C4-2B (cell line): Measurements from ENCODE around the gene EPHA2.
"Not testable (repeated sequence)": the region's sequence is repeated elsewhere in the genome, so short reads cannot be mapped to it uniquely, and the experiment has no call there.

Experiments
- H3K27ac ChIP-seq: fragments of 450-650 bp; 2 replicates; pipeline ENCODE4 v1.5.1; 2017
- ZFX ChIP-seq: fragments of 450-650 bp; IDR thresholded peaks from 2 replicates; pipeline ENCODE4 v1.6.1; 2017
- TF ChIP-seq, protein P1 (sequence below): fragments of 450-650 bp; conservative IDR thresholded peaks from 2 replicates; pipeline ENCODE4 v1.5.1; 2017; ENCODE audit warnings: mild to moderate bottlenecking

EPHA2 gene

DNA sequence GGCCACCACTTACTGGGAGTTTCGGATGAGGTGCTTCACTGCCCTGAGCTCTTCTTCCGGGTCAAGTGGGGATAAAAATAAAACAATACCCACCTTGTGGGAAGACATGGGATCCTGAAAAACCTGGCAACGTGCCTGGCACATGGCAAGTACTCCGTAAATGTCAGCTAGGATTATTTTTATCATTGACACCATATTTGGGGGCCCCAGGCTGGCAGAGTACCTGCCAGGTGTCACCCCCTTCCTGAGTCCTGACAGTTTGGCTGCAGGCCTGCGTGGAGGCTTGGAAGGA, 9.2 kb upstream of the EPHA2 start:
- TF ChIP-seq, protein P1, sequence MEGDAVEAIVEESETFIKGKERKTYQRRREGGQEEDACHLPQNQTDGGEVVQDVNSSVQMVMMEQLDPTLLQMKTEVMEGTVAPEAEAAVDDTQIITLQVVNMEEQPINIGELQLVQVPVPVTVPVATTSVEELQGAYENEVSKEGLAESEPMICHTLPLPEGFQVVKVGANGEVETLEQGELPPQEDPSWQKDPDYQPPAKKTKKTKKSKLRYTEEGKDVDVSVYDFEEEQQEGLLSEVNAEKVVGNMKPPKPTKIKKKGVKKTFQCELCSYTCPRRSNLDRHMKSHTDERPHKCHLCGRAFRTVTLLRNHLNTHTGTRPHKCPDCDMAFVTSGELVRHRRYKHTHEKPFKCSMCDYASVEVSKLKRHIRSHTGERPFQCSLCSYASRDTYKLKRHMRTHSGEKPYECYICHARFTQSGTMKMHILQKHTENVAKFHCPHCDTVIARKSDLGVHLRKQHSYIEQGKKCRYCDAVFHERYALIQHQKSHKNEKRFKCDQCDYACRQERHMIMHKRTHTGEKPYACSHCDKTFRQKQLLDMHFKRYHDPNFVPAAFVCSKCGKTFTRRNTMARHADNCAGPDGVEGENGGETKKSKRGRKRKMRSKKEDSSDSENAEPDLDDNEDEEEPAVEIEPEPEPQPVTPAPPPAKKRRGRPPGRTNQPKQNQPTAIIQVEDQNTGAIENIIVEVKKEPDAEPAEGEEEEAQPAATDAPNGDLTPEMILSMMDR, result no peak
- TF ChIP-seq ZFX, result no peak
- H3K27ac ChIP-seq, result no peak overlapping the region

DNA sequence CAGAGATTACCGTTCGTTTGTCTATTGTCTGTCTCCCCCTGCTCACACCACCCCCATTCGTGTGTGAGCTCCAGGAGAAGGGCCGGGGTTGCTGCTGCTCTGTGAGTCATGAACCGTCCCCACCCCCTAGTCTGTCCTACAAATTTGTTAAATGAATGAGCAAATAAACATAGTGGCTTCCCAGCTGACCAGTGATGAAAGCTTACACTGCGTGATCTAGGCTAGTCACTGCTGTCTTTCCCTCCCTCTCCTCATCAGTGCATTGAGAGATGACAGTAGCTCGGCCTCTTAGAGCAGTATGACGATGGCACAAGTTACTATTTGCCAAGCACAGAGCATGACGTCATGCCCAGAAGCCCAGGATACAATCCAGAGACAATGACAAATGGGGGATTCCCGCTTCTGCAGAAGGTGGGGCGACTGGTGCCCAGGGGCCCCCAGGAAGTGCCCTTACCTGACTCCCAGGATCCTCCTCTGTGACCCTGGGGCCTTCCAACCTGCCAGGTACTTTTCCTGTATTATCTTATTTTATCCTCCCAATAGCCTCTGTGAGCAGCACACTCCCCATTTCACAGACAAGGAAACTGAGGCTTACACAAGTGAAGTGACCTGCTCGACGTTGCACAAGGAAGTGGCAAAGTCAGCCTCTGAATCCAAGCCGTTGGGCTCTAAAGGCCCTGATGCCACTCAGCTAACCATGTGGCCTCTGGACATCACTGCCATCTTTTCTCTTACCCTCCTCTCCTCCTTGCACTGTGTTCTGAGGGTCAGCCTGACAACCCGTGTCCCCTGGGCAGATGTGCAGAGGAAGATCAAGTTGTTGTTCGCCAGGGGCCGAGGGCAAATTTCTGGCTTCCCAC, 8.6 kb upstream of the EPHA2 start:
- TF ChIP-seq, protein P1, result no peak
- no peak for TF ChIP-seq ZFX
- H3K27ac ChIP-seq, result no peak overlapping the region

DNA sequence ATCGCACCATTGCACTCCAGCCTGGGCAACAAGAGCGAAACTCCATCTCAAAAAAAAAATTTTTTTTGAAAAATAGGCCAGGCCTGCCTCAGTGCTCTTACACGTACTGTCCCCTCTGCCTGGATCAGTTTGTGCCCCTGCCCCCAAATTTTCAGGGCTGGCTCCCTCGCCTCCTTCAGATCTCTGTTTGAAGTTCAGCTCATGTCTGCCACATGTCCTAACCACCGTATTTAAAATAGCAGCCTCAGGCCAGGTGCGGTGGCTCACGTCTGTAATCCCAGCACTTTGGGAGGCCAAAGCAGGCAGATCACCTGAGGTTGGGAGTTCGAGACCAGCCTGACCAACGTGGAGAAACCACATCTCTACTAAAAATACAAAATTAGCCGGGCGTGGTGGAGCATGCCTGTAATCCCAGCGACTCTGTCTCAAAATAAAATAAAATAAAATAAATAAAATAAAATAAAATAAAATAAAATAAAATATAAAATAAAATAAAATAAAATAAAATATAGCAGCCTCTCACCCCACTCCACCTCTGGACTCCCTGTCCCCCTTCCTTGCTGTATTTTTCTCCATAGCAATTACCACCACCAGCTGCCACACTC, 7.8 kb upstream of the EPHA2 start:
- not testable (repeated sequence) for H3K27ac ChIP-seq

DNA sequence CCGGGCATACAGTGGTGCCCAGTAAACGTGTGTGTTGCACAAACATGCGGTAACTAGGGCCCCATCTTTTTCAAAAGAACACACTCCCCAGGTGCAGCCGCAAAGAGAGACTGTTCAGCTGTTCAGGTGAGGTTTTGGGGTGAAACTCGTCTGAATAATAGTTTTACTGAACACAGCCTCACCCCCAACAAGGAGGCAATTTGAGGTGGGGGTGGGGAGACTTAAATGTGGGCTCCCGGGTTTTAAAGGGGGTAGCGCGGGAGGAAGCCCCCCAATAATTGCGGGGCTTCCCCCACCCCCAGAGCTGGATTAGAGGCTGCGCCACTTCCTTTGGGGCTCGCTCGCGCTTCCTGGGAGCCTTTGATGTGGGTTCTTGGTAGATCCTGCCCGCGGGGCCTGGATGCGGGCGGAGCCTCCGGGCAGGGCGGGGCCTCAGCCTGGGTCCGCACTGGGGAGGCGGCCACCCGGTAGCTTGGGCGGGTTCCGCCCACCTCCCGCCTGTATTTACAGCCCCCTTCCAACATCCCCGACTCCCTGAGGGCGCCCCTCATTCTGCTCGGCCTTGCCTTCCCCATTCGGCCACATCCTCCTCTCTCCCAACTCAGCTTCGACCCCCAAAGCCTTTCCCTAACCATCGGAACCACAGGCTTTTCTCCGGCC, 6.4 kb upstream of the EPHA2 start:
- TF ChIP-seq, protein P1, result no peak
- TF ChIP-seq ZFX, result no peak
- no peak overlapping the region for H3K27ac ChIP-seq

DNA sequence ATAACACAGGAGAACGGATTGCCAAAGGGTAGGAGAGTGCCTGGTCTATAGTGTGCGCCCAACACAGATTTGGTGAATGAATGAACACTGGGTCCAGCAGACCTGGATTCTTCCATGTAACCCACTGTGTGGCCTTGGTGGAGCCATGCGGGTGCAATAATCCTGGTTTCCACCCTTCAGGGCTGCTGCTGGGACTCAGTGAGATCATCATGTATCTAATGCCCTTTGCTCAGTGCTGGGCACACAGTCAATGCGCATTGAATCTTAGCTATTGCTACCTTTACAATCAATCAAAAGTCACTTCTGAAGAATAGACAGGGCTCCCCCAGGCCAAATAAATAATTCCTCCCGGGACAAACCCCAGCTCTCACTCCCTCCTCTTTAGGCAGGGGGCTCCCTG, 5.8 kb upstream of the EPHA2 start:
- TF ChIP-seq ZFX, result no peak
- TF ChIP-seq, protein P1, result no peak
- no peak overlapping the region for H3K27ac ChIP-seq

DNA sequence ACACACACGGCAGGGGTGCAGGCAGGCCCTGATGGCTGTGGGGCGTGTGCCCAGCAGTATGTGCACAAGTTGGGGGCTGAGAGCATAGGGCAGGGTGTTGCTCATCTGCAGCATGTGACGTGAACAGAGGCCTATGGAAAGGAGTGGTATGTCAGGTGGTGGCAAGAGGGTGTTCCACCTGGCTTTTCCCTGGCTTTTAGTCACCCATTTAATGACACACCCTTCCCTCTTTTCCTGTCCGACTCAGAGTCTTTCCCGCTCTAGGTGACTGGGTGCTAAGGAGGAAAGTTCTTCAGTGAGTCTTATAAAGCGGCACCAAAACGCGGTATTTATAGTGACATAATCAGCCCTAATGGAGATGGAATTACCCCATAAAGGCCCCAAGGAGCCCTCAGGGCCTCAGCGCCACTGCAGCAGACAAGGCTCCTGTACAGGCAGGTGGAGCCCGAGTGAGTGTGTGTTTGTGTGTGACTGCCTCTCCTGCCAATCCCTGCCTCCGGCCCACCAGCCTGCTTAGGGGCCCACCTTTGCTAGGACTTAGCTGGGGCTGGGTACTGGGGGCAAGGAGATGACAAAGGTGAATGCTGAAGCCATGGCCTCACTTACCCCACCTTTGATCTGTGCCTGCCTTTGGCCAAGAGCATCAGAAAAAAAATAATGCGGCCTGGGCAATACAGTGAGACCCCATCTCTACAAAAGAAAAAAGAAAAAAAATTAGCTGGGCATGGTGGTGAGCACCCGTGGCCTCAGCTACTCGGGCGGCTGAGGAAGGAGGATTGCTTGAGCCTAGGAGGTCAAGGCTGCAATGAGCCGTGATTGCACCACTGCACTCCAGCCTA, 3.3 kb upstream of the EPHA2 start:
- TF ChIP-seq ZFX, result no peak
- TF ChIP-seq, protein P1, result no peak
- H3K27ac ChIP-seq, result no peak overlapping the region

DNA sequence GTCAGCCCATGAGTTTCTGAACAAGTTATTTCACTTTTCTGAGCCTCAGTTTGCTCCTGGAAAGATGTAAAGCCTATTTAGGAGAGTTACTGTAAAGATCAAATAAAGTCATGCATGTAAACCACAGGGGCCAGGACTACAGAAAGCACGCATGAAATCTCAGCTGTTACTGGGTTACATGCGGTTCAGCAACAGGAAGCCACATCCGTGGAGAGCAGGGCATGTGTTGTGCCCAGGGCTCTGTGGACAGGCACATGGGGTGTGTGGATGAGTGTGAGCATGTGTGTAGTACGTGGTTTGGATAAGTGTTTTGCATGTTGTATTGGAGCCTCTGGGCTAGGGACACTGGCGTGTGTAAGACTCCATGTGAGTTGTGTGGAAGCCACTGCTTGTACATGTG, 2.2 kb upstream of the EPHA2 start:
- TF ChIP-seq, protein P1, result no peak
- TF ChIP-seq ZFX, result no peak

More for the DNA sequence above, 2.2 kb upstream of the EPHA2 start:
- H3K27ac ChIP-seq, result no peak overlapping the region
